ENCODE measurements around the gene IFT80.
A peak's percentile ranks its signal among the peaks of the same experiment; 100 is the strongest.

Gene IFT80

DNA sequence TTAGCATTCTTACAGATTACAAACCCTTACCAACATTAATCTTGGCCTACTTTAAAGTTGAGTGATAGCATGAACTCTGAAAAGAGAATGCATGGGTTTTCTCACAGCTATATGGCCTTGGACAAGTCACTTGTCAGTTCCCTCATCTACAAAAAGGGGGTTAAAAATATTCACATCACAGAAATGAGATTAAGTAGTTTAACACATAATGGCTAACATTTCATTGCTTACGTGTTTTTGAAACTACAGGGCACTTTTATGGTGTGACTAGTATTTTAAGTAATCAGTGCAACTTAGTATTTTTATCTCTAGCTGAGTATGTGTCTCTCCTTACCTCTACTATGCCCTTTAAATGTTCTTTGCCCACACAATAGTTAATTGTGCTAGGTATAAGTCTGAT, 36.7 kb upstream of the IFT80 start:
- TF ChIP-seq, protein P1, sequence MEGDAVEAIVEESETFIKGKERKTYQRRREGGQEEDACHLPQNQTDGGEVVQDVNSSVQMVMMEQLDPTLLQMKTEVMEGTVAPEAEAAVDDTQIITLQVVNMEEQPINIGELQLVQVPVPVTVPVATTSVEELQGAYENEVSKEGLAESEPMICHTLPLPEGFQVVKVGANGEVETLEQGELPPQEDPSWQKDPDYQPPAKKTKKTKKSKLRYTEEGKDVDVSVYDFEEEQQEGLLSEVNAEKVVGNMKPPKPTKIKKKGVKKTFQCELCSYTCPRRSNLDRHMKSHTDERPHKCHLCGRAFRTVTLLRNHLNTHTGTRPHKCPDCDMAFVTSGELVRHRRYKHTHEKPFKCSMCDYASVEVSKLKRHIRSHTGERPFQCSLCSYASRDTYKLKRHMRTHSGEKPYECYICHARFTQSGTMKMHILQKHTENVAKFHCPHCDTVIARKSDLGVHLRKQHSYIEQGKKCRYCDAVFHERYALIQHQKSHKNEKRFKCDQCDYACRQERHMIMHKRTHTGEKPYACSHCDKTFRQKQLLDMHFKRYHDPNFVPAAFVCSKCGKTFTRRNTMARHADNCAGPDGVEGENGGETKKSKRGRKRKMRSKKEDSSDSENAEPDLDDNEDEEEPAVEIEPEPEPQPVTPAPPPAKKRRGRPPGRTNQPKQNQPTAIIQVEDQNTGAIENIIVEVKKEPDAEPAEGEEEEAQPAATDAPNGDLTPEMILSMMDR (IDR thresholded peaks at IDR 0.05; ENCODE audit: low read depth, low read length): no peak
- H3K4me3 ChIP-seq (ENCODE audit: low read depth, low read length): no peak overlapping the region

DNA sequence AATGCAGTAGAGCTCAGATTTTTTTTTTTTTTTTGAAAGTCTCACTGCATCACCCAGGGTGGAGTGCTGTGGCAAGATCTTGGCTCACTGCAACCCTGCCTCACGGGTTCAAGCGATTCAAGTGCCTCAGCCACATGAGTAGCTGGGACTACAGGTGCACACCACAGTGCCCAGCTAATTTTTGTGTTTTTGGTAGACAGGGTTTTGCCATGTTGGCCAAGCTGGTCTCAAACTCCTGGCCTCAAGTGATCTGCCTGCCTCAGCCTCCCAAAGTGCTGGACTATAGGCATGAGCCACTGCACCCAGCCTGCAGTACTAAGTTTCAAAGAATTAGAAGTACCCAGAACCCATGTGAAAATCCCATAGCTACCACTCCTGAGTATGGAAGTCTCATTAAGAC, 36.1 kb upstream of the IFT80 start:
- TF ChIP-seq, protein P1 (IDR thresholded peaks at IDR 0.05; ENCODE audit: low read depth, low read length): no peak
- H3K4me3 ChIP-seq (ENCODE audit: low read depth, low read length): no peak overlapping the region

DNA sequence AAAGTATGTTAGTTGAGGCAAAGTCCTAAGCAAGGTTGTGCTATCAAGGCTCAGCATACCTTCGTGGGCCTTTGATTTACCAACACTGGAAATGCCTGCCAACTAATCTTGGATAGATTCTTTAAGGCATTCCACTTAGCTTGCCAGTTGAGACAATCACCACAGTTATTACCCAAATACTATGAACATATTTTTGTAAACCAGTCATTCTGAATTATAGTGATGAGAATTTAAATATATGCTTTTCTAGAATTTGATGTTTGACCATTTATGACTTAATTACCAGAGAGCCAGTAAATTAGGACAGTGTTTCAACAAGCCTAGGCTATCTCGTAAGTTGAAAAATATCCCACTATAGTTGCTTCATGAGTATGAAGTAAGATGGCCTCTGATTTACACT, 35.0 kb upstream of the IFT80 start:
- H3K4me3 ChIP-seq (ENCODE audit: low read depth, low read length): no peak overlapping the region
- TF ChIP-seq, protein P1 (IDR thresholded peaks at IDR 0.05; ENCODE audit: low read depth, low read length): no peak

DNA sequence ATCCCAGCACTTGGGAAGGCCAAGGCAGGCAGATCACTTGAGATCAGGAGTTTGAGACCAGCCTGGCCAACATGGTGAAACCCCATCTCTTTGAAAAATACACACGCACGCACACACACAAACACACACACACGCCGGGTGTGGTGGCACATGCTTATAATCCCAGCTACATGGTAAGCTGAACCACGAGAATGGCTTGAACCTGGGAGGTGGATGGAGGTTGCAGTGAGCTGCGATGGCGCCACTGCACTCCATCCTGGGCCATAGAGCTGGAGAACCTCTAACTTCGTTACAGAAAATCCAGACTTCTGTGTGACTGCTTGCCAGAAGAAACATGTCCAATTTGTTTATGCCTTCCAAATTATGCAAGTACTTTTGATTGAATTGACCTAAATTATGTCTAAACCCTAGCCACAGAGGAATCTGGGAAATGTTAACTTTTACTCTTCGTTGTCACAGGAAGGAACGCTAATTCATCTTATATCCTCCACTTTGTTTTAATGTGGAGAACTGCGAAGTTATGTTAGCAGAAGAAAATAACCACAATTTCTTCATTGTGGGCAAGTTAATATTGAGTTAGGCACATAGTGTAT, 28.9 kb upstream of the IFT80 start:
- no peak overlapping the region for H3K4me3 ChIP-seq (ENCODE audit: low read depth, low read length)
- TF ChIP-seq, protein P1 (IDR thresholded peaks at IDR 0.05; ENCODE audit: low read depth, low read length): no peak

DNA sequence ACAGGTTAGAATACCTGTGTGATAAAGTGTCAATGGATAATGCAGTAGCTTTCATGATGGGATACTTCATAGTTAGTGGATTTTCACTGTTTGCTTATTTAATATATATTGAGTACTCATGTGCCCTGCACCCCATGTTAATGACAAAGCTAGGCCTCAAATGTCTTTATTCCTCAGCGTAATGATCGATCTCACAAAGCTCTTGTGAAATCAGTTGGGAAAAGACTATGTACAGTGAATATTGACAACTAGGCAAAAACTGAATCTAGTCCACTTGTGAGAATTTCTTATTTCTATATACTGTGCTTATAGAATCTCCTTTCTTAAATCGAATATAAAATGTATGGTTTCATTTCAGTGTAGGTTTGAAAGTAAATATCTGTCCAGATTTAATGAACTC, 18.3 kb upstream of the IFT80 start:
- TF ChIP-seq, protein P1 (IDR thresholded peaks at IDR 0.05; ENCODE audit: low read depth, low read length): no peak
- no peak overlapping the region for H3K4me3 ChIP-seq (ENCODE audit: low read depth, low read length)

DNA sequence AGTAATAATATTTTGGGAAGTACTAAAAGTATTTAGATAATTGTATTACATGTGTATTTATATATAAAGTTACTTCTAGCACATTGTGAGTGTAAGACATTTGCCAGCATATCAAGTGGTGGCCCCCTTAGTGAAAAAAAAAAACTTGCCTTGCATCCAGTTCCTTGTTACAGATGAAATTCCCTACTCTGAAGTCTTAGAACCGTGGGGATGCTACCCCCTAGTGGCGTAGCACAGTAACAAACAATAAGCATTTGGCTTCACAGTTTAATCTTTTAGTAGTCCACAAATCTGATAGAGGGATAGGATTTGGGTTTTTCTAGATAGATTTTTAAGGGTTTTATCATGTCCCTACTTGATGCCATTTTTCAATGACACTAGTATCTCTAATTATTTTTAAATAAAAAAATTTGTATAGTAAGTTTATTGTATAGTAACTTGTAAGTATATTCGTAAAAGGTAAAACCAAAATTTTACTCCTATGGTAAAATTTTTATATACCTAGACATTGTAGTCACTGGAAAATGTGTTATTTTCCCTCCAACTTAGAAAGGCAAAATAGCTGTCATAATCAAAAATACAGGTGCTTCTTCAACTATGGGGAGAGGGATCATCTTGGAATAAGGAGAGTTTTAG, 14.7 kb upstream of the IFT80 start:
- no peak overlapping the region for H3K4me3 ChIP-seq (ENCODE audit: low read depth, low read length)
- TF ChIP-seq, protein P1 (IDR thresholded peaks at IDR 0.05; ENCODE audit: low read depth, low read length): peak; percentile 63

DNA sequence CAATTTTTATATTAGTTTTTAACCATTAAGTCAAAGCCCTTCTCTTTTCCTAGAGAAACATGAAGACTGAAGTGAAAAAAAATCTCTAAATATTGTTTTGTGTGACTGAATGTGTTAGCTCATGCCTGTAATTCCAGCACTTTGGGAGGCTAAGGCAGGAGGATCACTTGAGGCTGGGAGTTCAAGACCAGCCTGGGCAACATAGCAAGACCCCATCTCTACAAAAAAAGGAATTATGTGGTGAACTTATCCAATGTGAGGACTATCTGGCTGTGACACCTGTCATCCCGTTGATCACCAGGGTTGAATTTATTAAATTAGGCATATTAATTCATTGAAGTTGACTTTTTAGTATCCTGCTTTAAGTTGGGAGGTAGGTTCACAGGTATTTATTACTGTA, 13.5 kb upstream of the IFT80 start:
- TF ChIP-seq, protein P1 (IDR thresholded peaks at IDR 0.05; ENCODE audit: low read depth, low read length): no peak
- H3K4me3 ChIP-seq (ENCODE audit: low read depth, low read length): no peak overlapping the region
